GM19328 (cell line): ENCODE data around the gene TRIM67.
"Not testable (repeated sequence)": the region's sequence is repeated elsewhere in the genome, so short reads cannot be mapped to it uniquely, and the experiment has no call there.

Experiments used
- ATAC-seq: cut with Tn5 transposase; IDR thresholded peaks from one replicate; pipeline ENCODE4 v1.9.1; 2021; ENCODE audit warnings: mild to moderate bottlenecking, moderate library complexity; ENCODE audit not compliant: unreplicated experiment

The TRIM67 gene

DNA sequence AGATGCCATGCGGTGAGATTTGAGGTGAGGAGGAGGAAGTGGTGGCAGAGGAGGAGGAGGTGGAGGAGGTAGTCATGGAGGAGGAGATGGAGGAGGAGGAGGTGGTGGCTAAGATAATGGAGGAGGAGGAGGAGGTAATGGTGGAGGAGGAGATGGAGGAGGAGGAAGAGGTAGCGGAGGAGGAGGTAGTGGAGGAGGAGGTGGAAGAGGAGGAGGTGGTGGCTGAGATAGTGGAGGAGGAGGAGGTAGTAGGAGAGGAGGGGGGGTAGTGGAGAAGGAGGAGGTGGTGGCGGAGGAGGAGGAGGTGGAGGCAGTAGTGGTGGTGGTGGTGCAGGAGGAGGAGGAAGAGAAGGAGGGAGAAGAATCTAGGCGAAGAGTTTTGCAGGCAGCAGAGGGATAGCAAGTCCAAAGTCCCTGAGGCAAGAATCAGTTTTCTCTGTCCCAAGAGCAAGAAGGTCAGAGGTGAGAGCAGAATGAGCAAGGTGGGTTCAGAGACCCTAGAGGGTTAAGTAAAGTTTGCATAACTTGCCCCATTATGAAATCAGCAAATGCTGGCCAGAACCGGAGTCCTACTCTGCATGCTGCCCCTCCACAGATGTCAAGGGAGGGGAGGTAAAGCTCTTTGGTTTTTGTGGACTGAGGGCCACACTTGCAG is 40.2 kb downstream of the TRIM67 start:
- ATAC-seq: no peak

DNA sequence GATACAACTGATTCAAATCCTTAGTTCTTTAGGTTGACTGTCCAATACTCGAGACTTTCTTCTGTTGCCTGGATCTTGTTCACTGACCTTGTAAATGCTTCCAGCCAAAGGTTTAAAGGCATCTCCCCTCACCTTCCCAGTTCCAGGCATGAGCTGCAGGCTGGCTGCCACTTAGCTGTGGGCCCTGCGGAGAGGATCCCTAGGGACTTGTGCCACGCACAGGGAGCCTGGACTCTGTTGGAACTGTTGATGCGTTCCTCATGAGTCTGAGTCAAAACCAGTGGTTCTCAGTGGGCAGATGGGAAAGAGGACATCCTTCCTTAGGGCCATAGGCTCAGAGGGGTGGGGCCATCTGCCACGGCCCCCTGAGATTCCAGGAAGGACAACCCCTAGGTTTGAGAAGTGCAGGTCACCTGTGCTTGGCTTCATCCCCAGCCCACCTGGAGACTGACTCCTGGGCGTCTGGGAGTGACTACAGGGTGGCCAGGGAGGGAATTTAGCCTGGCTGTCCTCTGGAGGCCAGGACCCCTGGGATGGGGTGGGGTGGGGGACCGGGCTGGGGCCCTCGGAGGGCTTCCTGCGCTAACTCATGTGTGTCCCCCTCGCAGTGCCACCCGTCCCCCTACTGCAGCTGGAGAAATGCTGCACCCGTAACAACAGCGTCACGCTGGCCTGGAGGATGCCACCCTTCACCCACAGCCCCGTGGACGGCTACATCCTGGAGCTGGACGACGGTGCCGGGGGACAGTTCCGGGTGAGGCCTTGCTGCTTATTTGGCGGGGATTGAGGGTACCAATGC is 41.6 kb downstream of the TRIM67 start:
- no peak for ATAC-seq

DNA sequence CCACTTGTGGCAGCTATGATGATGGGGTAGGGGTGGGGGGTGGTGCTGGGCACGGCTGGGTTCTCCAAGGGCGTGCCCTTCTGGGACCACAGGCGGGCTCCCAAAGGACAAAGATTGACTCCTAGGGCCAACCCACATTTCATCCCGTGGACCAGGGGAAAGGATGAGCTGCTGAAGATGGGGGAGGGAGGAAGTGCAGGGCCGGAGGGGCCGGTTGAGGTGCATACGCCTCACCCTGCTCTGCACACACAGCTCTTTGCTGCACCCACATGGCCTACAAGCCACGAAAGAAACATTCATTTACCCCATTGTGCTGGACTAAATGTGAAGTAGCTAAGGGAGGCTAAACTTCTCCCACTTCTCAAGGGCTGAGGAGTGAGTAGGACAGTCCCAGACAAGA is 45.0 kb downstream of the TRIM67 start:
- ATAC-seq: no peak

DNA sequence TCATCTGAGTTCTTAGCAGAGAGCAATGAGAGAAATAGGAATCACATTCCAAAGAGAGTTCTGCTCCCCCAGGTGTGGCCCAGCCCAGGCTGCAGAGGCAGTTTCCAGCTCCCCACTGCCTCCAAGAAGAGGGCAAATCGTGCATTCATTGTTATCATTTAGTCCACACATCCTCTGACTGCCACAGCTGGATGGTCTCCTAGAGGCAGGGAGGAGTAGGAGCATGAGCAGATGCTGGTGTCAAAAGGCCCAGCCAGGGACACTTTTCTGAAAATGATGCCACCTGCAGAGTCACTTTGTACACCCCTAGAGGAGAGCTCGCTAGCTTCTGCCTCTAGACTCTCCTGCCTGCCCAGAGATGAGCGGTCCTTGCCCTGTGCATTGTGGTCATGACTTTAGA is 45.6 kb downstream of the TRIM67 start:
- no peak for ATAC-seq

DNA sequence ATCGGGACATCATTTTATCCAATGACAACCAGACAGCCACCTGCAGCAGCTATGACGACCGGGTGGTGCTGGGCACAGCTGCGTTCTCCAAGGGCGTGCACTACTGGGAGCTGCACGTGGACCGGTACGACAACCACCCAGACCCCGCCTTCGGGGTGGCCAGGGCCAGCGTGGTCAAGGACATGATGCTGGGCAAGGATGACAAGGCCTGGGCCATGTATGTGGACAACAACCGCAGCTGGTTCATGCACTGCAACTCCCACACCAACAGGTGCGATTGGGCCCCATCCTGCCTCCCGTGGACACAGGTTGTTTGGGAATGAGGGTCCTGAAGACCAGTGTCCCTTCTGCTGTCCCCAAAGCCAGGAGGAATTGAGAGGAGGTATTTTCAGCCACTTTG is 47.1 kb downstream of the TRIM67 start:
- ATAC-seq: no peak

DNA sequence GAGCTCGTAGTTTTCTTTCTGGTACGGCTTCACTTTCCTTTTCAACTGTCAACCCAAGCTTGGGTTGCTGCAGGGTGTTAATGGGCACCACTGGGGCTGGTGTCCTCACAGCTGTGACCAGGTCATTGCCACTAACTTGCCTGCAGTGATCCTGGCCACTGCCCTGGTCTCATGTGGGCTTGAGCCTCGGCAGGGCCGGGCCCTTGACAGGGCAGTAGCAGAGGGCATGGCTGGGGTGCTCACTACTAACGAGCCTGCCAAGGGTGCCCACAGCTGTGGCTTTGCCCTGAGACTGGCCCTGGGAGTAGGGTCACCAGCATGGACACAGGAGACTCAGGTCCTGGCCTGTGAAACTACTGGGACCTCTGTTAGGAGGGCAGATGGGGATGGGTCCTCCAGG is 47.7 kb downstream of the TRIM67 start:
- no peak for ATAC-seq

DNA sequence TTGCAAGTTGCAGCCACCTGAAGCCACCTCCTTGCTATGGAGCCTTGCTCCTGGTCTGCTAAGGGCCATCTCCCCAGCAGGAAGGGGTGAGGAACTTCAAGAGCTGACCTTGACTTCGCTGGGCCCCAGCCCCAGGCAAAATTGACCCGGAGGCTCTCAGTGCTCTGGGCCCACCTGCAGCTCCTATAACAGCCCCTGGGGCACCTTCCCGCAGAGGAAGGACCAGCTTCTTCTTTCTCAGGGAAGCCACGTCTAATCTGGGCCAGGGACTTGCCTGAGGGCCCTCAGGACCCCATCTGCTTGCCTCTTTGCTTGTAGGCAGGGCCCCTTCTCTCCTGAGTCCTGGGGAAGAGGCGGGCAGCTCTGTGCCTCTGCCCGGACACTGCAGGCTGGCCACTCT is 48.3 kb downstream of the TRIM67 start:
- ATAC-seq: no peak

DNA sequence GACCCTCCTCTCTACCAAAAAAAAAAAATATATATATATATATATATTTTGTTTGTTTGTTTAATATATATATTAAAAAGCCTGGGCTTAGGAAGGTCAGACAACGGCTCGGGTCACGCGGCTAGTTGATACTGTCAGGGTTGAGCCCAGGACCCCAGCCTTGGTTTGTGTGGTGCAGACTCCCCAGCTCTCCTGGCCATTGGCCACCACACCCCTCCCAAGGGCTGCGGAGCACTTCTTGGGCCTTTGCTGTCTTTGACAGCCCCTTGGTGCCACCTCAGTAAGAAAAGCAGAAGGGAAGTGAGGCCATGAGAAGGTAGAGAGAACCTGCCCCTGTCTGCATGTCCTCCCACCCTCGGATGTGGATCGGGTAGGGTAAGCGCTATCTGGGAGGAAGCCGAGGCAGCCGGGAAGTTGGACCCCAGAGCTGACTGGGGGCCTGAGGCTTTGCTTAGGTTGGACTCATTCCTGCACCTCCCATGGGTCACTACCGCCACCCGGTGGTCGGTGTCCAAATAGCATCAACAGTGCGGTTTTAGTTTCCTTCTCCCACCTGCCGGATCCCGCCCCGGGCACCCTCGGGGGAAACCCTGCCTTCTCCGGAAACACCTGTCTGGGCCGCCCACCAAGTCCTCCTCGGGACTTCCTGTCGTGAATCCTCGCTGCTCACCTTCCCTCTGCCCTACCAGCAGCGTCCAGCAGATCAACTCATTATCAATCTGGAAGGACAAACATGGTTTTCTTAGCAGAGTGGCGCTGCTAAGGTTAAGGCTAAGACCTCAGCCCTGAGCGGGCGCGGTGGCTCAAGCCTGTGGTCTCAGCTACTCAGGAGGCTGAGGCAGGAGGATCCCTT is 49.4 kb downstream of the TRIM67 start:
- ATAC-seq: peak; percentile 82

DNA sequence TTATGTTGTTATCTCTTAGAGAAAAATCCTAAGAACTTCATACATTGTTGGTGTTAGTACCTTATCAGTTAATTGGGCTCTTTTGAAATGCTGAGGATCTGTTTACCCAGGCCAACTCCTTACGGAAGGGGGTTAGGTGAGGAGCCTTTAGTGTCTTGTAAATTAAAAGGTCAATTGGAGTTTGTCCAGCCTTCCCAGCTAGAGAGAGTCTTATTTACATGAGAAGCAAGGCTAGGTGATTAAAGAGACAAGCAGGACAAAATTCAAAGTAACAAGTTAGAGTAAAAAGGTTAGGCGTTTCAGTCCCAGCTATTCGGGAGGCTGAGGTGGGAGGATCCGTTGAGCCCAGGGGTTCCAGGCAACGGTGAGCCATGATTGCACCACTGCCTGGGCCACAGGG is 50.4 kb downstream of the TRIM67 start:
- ATAC-seq: not testable (repeated sequence)

DNA sequence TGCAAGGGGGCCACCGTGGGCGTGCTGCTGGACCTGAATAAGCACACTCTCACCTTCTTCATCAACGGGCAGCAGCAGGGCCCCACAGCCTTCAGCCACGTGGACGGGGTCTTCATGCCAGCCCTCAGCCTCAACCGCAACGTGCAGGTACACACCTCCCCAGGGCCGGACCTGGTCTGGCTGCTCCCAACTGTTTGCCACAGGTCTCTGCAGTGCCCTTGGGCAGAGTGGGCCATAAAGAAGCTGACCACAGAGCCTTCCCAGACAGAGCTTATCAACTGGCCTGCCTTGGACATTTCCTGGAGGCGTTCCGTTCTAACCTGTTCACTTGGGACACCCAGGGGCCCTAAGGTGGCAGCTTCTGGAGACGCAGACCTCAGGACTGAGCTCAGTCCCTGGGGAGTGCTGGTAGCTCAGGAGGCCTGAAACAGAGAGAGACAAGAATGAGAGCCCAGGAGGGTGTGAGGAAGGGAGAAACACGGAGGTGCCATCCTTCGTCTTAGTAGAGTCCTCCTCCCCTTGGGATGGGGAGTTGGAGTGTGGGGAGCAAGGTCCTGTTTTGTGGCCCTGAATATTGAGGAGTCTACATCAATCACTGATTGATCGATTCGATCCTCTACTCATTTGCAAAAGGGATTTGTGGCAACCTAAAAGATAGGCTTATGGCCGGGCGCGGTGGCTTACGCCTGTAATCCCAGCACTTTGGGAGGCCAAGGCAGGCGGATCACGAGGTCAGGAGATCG is 52.1 kb downstream of the TRIM67 start:
- ATAC-seq: no peak

DNA sequence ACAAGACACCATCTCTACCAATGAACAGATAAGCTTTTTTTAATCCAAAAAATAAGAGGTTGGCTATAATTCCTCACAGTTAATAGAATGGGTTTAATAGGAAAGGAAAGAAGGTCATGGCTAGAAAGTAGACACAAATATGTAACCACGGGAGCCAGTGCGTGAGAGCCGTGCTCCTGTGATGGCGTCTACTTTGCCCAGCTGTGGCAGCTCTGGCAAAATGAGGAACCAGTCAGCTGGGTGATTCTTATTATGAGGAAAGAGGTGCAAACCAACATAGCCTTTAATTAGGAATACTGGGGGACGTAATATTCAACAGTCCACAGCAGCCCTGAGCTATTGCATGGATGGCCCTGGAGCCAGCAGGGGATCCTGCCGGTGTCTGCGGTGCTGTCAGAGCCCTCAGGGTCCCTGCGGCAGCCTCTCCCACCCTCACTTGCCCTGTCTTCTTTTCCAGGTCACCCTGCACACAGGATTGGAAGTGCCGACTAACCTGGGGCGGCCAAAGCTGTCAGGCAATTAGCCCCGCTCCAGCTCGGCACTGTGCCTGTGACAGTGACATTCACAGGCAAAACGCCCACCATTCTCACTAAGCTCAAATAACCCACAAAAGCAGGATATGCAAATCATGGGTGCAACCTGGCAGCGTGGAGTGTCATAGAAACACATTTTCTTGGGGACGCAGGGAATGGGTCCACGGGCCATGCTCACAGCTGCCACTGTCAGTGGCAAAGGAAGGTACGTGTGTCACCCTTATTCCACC is 53.2 kb downstream of the TRIM67 start:
- no peak for ATAC-seq

DNA sequence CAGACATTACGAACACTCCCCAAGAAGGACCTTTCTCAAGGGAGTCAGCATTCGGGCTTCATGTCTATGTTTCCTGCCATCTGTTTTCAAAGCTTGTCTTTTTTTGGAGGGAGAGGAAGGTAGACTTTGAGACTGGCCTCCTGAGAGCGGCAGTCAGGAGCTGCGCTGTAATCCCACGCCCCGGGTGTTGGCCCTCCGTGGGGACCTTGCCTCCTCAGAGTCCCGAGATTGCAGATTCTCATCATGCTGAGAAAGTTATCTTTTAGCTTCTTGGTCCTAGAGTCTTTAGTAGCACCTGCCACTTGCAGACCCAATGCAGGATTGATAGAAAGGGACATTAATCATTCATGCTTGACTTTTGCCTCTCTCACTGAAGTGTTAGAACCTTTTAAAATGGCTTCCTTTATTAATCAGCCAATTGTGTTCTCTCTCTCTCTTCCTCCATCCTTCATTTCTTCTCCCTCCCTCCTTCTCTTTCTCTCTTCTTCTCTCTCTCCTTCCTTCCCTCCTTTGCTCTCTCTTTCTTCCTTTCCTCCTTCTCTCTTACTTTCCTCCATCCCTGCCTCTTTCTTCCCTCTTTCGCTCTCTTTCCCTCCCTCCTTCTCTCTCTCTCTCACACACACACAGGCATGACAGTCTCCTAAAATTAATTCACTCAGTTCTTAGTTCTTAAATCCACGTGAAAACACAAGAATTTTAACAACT is 54.0 kb downstream of the TRIM67 start:
- ATAC-seq: no peak

DNA sequence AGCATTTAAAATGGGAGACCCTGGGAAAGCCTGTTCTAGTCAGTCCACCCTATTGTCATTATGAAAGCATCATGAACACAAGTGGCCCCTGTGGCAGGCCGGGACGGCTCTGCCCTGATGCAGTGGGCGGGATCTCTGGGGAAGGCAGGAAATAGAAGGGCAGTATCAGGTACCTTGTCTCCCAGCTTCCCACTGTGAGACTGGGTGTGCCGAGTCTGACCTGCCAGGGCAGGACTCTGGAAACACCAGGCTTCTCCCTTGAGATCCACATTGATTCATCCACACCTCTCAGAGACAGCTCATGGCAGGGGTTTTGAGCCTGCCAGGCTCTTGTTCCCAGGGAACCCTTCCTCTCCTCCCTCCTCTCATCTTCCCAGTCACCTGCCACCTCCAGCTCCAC is 54.6 kb downstream of the TRIM67 start:
- ATAC-seq: no peak

DNA sequence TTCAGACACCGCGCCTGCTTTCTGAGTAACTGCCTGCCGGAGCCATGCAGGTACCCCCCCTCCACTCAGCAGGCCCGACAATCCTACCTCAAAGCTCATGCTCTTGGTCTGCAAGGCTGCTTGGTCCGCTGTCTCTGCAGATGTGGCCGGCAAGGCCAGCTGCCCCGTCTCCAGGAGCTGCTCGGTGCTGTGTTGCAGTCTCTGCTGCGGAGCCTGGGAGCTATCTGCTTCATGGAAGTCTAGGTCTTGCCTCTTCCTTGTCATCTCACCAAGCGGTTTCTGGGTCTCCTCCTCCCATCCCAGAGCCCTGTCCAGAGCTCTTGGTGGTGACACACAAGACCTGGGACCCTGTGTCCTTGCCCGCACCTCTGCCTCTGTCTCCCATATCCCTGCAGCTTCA is 55.2 kb downstream of the TRIM67 start:
- ATAC-seq: no peak

DNA sequence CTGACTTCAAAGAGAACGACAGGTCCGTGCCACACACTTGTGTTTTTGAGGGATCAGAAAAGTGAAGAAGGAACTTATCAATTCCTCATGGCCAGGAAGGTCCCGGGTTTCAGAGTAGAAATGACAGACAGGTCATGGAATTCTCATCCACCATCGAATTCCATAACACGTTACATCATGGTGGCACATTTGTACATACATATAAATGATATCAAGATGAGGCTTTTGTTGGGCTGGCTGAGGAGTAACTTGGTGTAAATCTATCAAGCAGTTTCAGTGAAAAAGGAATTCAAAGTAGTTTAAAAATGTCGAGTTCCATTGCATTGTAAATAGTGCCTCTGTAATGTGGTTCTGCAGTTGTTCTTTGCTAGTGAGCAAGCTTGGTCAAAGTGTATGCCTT is 56.2 kb downstream of the TRIM67 start:
- ATAC-seq: no peak

DNA sequence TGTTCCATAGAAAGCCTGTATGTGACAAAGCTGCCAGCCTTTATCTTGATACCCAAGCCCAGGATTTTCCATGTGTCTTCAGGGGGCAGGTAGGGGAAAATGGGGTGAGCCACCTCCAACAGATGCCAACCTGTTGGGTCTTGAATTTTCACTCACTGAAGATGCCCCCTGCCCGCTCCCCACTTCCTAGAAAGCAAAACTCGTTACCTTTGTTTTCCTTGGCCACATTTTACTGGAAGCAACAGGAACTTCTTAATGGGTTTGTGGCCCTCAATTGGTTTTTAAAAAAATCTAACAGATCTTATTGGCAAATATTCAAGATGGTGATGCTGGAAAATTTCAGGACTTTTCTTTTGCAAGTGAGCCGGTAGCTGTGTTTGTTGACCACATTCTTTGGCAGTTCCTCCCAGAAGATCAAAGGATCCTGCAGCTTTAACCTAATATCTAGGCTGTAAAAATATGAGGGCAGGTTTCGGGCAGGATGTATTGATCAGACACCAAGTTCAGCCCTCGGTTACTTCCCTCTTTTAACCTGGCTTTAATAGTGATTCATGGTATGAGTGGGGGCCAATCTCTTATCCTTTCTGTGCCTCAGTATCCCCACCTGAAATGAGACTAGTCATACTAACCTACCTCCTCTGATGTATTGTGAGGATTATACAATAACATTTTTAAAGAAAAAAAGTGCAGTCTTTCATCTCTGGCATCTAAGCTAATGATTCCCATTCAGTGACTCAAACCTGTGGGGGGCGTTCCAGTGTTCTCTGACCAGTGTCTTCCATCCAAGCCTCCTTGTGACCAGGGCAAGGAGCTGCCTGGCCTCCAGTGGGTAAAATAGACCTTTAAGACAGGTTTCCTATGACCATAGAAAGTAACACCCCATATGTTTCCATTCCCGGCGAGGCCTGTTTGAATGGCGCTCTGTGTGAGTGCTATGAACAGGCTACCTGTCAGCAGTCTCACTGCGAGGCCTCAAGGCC is 57.9 kb downstream of the TRIM67 start:
- no peak for ATAC-seq

DNA sequence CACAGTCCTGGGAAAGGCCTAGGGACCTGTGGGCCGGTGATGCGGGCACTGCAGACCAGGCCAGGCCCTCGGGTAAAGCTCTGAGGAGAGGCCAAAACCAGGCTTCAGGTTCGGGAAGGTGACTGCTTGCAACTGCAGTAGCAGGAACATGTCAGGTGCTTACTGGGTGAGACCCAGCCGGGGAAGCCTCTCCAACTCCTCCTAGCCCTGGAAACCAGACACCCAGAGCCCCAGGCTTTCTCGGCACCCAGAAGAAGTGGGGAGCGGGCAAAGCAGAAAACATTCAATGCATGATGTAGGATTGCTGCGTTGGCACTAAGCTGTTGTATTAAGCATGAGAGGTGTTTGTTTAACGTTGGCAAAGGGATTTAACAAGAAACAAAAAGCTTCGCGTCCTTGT is 58.9 kb downstream of the TRIM67 start:
- no peak for ATAC-seq

DNA sequence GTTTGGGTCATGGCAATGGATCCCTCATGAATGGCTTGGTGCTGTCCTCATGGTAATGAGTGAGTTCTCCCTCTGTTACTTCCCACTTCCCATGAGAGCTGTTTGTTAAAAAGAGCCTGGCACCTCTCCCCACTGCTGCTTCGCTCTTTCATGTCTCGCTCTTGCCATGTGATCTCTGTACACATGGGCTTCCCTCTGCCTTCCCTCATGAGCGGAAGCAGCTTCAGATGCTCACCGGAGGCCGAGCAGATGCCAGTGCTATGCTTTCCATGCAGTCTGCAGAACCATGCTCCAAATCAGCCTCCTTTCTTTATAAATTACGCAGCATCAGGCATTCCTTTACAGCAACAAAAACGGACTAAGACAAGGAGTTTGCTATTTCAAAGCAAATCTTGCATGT is 64.3 kb downstream of the TRIM67 start:
- ATAC-seq: no peak

DNA sequence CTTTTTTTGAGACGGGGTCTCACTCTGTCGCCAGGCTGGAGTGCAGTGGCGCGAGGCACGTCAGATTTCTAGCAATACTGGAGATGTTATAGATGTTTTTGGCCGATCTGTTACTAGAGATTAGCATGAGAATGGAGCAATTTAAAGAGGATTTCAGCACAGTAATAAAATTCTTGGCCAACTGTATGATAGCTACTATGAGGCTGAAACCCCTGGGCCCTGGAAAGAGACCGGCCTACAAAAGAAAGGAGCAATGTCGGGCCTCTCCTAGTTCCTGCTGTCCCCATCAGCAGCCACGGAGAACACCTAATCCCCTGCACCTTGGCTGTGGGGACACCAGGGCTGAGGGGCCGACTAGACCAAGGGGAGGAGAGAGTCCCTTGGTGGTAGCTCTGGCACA is 69.7 kb downstream of the TRIM67 start:
- ATAC-seq: no peak
